OCI-LY7 (cell line): ENCODE data around the gene SH3BGR. TPM values are rescaled to one million over a fixed set of nuclear protein-coding genes. Genes with fewer than 3 reads are reported as not detected.
"Not testable (repeated sequence)": the region's sequence is repeated elsewhere in the genome, so short reads cannot be mapped to it uniquely, and the experiment has no call there.

Source experiments
- Bru-seq: library from RNA; stranded (reverse); fragments of 400-500 nt; gene quantifications from one replicate; lab custom pipeline; 2021; lab: Mats Ljungman, UMichigan
- BruChase-seq, 2 experiments: library from RNA; stranded (reverse); fragments of 400-500 nt; gene quantifications; one replicate each; lab custom pipeline; 2021; lab: Mats Ljungman, UMichigan
- BruUV-seq: library from RNA; stranded (reverse); fragments of 400-500 nt; replicated peaks from 2 replicates; lab custom pipeline; 2021; lab: Mats Ljungman, UMichigan
- CTCF ChIA-PET: fragments of 300-600 bp; sonication (Branson Sonifier 250); formaldehyde crosslinking; loops from one replicate; lab custom pipeline; 2022; ENCODE audit warnings: antibody characterized with exemption; ENCODE audit not compliant: unreplicated experiment; lab: Charles Lee
- POLR2A ChIA-PET: fragments of 300-600 bp; sonication (Branson Sonifier 250); formaldehyde crosslinking; loops from one replicate; lab custom pipeline; 2022; ENCODE audit warnings: antibody characterized with exemption; lab: Charles Lee
- DNase-seq: peaks from one replicate; pipeline ENCODE4 v3.0.0-alpha.2; 2015; ENCODE audit warnings: low spot score
- H2AFZ ChIP-seq: fragments of 200-600 bp; sonication (generic), shearing (Covaris generic); 2 replicates; pipeline ENCODE4 v1.6.1; 2014; ENCODE audit warnings: mild to moderate bottlenecking, antibody characterized with exemption, low read length, moderate library complexity
- H3K27ac ChIP-seq: fragments of 200-600 bp; sonication (generic); 2 replicates; pipeline ENCODE4 v1.5.1; 2014; ENCODE audit warnings: mixed run types, low read depth, mild to moderate bottlenecking, moderate library complexity, low read length, inconsistent platforms; ENCODE audit not compliant: poor library complexity, severe bottlenecking
- H3K36me3 ChIP-seq: fragments of 200-600 bp; sonication (generic); 2 replicates; pipeline ENCODE4 v1.6.1; 2014; ENCODE audit warnings: mild to moderate bottlenecking, antibody characterized with exemption, low read length, moderate library complexity, mixed read lengths; ENCODE audit not compliant: insufficient read depth
- H3K4me1 ChIP-seq: fragments of 200-600 bp; sonication (generic); 2 replicates; pipeline ENCODE4 v1.5.1; 2014; ENCODE audit warnings: mild to moderate bottlenecking, low read length; ENCODE audit not compliant: insufficient read depth, poor library complexity, severe bottlenecking
- H3K4me2 ChIP-seq: fragments of 200-600 bp; sonication (generic); 2 replicates; pipeline ENCODE4 v1.6.1; 2014; ENCODE audit warnings: mild to moderate bottlenecking, low read length
- H3K4me3 ChIP-seq: fragments of 200-600 bp; sonication (generic); 2 replicates; pipeline ENCODE4 v1.5.1; 2014; ENCODE audit warnings: mild to moderate bottlenecking, low read depth, low read length; ENCODE audit not compliant: poor library complexity, severe bottlenecking
- H3K79me2 ChIP-seq: fragments of 200-600 bp; sonication (generic); 2 replicates; pipeline ENCODE4 v1.6.1; 2016; ENCODE audit warnings: low read depth, mild to moderate bottlenecking, low read length, moderate library complexity, mixed read lengths; ENCODE audit not compliant: insufficient read depth
- H3K9me2 ChIP-seq: fragments of 200-600 bp; sonication (generic); 2 replicates; pipeline ENCODE4 v1.6.1; 2016; ENCODE audit warnings: mild to moderate bottlenecking, low read length, mixed read lengths; ENCODE audit not compliant: insufficient read depth
- H3K9me3 ChIP-seq: fragments of 200-600 bp; sonication (generic); 2 replicates; pipeline ENCODE4 v1.6.1; 2014; ENCODE audit warnings: mild to moderate bottlenecking, mixed run types, low read length, mixed read lengths
- H4K20me1 ChIP-seq: fragments of 200-600 bp; sonication (generic); 2 replicates; pipeline ENCODE4 v1.6.1; 2014; ENCODE audit warnings: mild to moderate bottlenecking, antibody characterized with exemption, low read length, moderate library complexity, mixed read lengths; ENCODE audit not compliant: insufficient read depth
- CTCF ChIP-seq: fragments of 200-600 bp; sonication (generic); conservative IDR thresholded peaks from 2 replicates; pipeline ENCODE4 v1.5.1; 2014; ENCODE audit warnings: mild to moderate bottlenecking, antibody characterized with exemption, low read length, moderate library complexity, mixed read lengths
- EZH2phosphoT487 ChIP-seq: fragments of 200-600 bp; sonication (generic); IDR thresholded peaks from 2 replicates; pipeline ENCODE4 v1.6.1; 2018; ENCODE audit warnings: low read depth, borderline replicate concordance, mild to moderate bottlenecking, mixed run types, antibody characterized with exemption, low read length, moderate library complexity, mixed read lengths
- intact Hi-C: fragments of 100-400 bp; cut with micrococcal nuclease; formaldehyde crosslinking; loops from one replicate; pipeline ENCODE4 v1.10.0; 2022; ENCODE audit not compliant: unreplicated experiment
- long read RNA-seq: library from polyadenylated mRNA; stranded (forward); transcript quantifications from one replicate; pipeline ENCODE4 v2.0.0, GENCODE V29; 2022
- total RNA-seq, 2 experiments: library from RNA; depleted of rRNA in 1 of 2; stranded (reverse); fragments of >200 nt in 1 of 2; shearing (Covaris generic) in 1 of 2; gene quantifications; 2 replicates each; pipeline ENCODE4 v1.2.3, GENCODE V29; 2014 to 2022

Gene SH3BGR
- 0.80 TPM in 1 of 2 replicates, not detected in the other for total RNA-seq (2014; rRNA removed; shearing (Covaris generic))
- total RNA-seq (2022) = 5.4 and 6.4 TPM in 2 replicates
- Bru-seq, nascent RNA = percentile 48 among the genes with signal in this experiment
- BruChase-seq, experiment 1, labeled RNA remaining after a 6-hour chase = percentile 43 among the genes with signal in this experiment
- percentile 46 among the genes with signal in this experiment for BruChase-seq, experiment 2, labeled RNA remaining after a 2-hour chase
- long read RNA-seq, partial matches to known transcripts = 0 of 6 reads
- long read RNA-seq, other reads (novel, unspliced or antisense) = 5 of 6 reads

GRCh38 chr21:39451332-39452206 is at the start of gene SH3BGR:
TSS of gene SH3BGR (plus strand) at chr21:39451970. CDS start at chr21:39452097, 127 bp downstream.
- Histone ChIP-seq H3K4me1 (no peaks in the 10 kb centered on the region), H3K27ac (no peak within 1 kb of the TSS), H3K9me3 (no peaks in the 10 kb centered on the region), H2AFZ (no peak within 1 kb of the TSS), H3K4me2 (no peak within 1 kb of the TSS), H3K79me2 (no peaks in the 10 kb centered on the region), H3K4me3 (no peak within 1 kb of the TSS), H4K20me1 (no peaks in the 10 kb centered on the region), H3K9me2 (0 out of 2 replicates have a peak, but pooled peaks cover 4% of the 10 kb centered on the region), H3K36me3 (no peaks in the 10 kb centered on the region)
- intact Hi-C loops = no loop called here
- ChIA-PET CTCF (no interaction called here), POLR2A (no interaction called here)
- no TSS peak for BruUV-seq
- TF ChIP-seq EZH2phosphoT487 (no peak), CTCF (no peak)
- no peak for DNase-seq

- ChIA-PET CTCF (no interaction called here), POLR2A (no interaction called here)
- Histone ChIP-seq H3K27ac (no peak overlapping the region), H3K4me3 (no peak overlapping the region), H2AFZ (no peak overlapping the region), H3K9me3 (no peaks in the 10 kb centered on the region), H3K36me3 (peaks cover 12% of the 10 kb centered on the region), H3K79me2 (no peaks in the 10 kb centered on the region), H3K4me2 (no peak overlapping the region), H4K20me1 (no peaks in the 10 kb centered on the region), H3K4me1 (no peaks in the 10 kb centered on the region), H3K9me2 (no peaks in the 10 kb centered on the region)
- no peak for DNase-seq
- TF ChIP-seq EZH2phosphoT487 = no peak
- no peak for TF ChIP-seq CTCF
- intact Hi-C loops = no loop called here
- BruUV-seq = no TSS peak
Measured at GRCh38 chr21:39406065-39406464, 45.7 kb upstream of the SH3BGR start.

- H3K27ac ChIP-seq, H3K4me3 ChIP-seq, H3K4me2 ChIP-seq, H3K4me1 ChIP-seq, intact Hi-C loops, H4K20me1 ChIP-seq, DNase-seq, H3K9me2 ChIP-seq, H3K79me2 ChIP-seq, CTCF ChIA-PET, H2AFZ ChIP-seq, H3K9me3 ChIP-seq, H3K36me3 ChIP-seq, BruUV-seq: not testable (repeated sequence)
- POLR2A ChIA-PET = interaction anchor here (0.7 to 1.4 kb wide), 4 partner anchors 19 to 69 kb away, joined by 3 to 9 read pairs (median 4); no protein-coding TSS in a partner anchor
Measured at GRCh38 chr21:39419204-39419603, 32.6 kb upstream of the SH3BGR start.
